Endothelial cell of umbilical vein (primary cell): ENCODE measurements around the gene SPIRE1.

Experiments used
- CTCF ChIP-seq, 2 donors: IDR thresholded peaks; 1 replicate in 1 of 2; 2 replicates in 1 of 2; pipeline ENCODE4 v1.5.1; 2011; ENCODE audit warnings: low read length in 2 of 2, mild to moderate bottlenecking in 2 of 2, moderate library complexity in 2 of 2, control low read depth in 1 of 2, inconsistent platforms in 1 of 2, low read depth in 1 of 2; ENCODE audit not compliant: insufficient read depth in 1 of 2; ENCODE audit errors: extremely low read depth in 1 of 2
- EZH2 ChIP-seq: IDR thresholded peaks from 2 replicates; pipeline ENCODE4 v1.6.1; 2012; ENCODE audit warnings: borderline replicate concordance, low read depth, mild to moderate bottlenecking, moderate library complexity, low read length, inconsistent platforms; ENCODE audit not compliant: severe bottlenecking
- MAX ChIP-seq: IDR thresholded peaks from 2 replicates; pipeline ENCODE4 v1.6.1; 2011; ENCODE audit not compliant: insufficient read depth, insufficient read length
- POLR2A ChIP-seq: IDR thresholded peaks from 2 replicates; pipeline ENCODE4 v1.6.1; 2012; ENCODE audit warnings: low read depth, mild to moderate bottlenecking, control low read depth, low read length

GRCh38 chr18:12461326-12461725 lies 196.6 kb downstream of the SPIRE1 start:
- TF ChIP-seq POLR2A (no peak), CTCF (IDR thresholded peaks at IDR 0.05; ENCODE audit: extremely low read depth in 1 of 2, insufficient read depth in 1 of 2, low read depth in 1 of 2, low read length in 2 of 2) (no peak), MAX (no peak), EZH2 (no peak)
